IPS DF 19.7 (cell line): Measurements from ENCODE around the gene PHF3.

Experiments used
- DNase-seq: peaks from one replicate; pipeline ENCODE4 v3.0.0-alpha.2; 2013; ENCODE audit warnings: low read depth, low spot score

PHF3 gene

DNA sequence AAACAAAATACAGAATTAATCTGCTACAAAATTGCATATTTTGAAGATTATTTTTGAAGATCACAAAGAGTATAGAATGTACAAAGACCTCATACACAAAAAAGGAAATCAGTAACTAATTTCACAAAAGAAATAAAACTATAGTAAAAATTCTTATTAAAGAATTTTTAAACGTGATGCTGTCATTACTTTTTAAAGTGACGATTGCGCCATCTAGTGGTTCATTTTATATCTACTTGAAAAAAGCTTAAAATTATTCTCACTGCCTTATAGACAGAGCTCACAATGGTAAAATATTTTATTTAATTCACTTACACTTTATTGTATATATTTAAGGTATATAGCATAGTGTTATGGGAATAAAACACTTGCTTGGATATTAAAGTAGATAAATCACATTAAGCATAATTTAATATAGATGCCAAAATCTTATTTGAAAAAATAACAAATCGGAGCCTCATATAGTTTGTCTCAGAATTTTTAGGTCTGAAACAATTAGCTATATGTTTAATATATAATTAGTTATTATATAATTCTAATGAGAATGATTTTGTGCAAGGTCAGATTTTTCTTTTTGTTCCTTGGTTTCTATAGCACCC lies 128.8 kb downstream of the PHF3 start:
- DNase-seq: no peak
